GM19468 (cell line): ENCODE results near the gene FBLN2.

Experiments used
- ATAC-seq: cut with Tn5 transposase; IDR thresholded peaks from one replicate; pipeline ENCODE4 v1.9.1; 2021; ENCODE audit warnings: mild to moderate bottlenecking, moderate library complexity, moderate number of reproducible peaks; ENCODE audit not compliant: unreplicated experiment; ENCODE audit errors: extremely low read depth

Gene FBLN2

GRCh38 chr3:13654330-13655060 is 105.6 kb downstream of the FBLN2 start:
- no peak for ATAC-seq

DNA sequence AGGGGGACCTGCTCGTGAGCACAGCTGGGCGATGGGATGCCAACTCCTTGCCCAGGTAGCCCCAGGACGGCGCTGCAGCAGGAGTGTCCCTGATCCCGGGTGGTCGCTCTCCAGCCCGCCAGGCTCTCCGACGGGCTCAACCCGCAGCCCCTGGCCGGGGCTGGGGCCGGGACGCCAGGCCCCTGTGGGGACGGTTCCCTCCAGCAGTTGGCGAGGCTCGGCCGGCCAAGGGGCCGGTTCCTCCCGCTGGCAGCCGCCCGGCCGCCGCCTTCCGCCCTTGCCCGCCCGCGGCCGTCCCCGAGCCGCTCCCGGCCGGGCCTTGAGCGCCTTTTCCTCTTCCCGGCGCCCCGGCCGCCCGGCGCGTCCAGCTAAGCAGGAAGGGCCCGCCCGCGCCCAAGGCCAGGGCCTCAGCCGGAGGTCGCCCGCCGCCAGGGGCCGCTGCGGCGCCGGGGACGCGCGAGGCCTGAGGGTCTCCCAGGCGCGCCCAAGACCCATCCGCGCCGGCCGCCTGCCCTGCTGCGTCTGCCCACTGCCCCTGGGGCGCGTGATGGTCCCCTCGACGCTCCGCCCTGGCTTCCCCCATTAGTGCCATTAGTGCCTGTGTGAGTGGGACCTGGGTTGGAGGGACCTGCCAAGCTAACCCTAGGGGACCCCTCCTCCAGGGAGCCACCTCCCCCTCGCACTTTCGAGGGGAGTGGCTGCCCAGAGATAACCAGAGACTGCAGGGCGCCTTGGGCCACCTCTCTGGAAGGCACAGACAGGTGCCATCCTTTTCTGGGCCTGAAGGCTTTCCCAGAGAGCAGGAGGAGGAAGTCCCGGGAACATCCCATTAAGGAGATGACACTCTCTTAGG is 106.4 kb downstream of the FBLN2 start:
- no peak for ATAC-seq

- ATAC-seq: no peak
Measured at GRCh38 chr3:13656584-13657301, 107.8 kb downstream of the FBLN2 start.

DNA sequence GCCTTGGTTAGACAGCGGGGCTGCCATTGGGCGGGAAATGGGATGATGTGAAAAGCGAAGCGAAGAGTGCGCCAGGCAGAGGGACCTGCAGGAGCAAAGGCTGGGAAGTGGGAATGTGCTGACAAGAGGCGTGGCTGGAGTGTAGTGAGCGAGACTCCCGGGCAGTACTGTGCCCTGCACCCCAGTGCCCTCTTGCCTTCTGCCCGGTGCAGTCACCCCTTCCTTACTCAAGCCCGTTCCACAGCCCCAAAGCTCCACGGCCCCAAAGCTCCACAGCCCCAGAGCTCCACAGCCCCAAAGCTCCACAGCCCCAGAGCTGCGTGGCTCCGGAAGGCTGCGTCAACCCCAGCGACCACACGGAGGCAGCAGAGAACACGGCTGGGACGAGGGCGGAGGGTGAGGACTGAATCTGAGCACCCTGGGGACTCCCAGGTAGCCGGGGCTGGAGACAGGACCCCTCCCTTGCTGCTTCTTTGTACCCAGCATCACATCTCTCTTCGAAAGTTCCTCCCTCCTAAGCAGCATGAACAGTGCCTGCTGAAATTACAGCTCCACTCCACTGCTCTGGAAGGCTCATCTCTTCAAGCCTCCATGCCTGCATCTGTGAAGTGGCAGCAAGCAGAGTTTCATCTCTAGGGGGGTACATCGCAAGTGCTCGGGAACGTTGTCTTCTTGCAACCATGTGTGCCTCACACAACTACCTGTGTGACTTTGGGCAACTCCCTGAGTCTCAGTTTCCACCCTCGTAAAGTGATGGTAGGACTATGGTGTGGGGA is 108.9 kb downstream of the FBLN2 start:
- ATAC-seq: no peak

DNA sequence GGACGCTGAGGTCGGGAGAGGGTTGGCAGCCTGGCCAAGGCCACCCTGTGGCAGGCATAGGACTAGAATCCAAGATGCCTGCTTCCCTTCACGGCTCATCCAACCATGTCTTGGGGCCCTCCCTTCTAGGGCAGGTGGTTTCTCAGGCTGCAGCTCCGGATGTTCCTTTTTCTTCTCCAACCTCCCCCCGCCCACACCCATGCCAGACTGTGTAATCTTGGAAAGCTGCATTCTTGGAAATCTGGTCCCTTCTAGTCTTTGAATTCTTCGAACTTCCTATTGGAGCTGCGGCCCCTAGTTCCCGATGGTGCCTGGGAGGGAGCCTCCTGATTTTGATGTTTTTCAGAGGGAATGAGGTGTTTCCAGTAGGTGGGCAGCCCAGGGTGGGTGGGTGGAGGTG is 109.8 kb downstream of the FBLN2 start:
- ATAC-seq: no peak

DNA sequence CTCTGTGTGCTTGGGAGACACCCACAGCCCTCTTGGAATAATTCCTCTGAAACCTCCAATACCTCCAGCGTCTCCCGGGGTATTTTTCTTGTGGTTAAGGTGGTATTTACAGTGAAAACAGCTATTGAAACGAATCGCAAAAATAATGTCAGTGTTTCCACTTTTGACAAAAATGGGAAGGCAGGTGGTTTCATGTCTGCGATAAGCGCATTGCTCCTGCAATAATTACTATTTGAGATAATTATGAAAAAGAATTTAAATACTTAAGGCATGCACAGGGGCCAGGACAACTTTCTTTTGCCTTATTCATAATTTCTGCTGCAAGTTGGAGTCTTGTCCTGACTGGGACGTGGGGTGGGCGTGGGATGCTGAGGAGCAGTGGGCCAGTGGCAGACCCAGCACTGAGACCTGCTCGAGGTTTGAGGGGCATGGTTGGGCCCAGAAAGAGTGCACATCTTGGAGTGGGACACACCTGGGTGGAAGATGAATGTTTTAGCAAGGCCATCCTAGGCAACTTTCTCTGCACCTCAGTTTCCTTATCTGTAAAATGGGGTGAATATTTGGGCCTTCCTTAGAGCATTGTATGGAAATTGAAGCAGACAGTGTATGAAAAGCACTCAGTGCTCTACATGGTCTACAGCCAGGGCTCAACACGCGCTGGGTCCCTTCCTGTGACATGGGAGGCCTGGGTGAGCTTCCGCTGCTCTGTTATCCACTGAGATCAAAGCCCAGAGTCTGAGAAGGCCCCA is 110.5 kb downstream of the FBLN2 start:
- no peak for ATAC-seq

DNA sequence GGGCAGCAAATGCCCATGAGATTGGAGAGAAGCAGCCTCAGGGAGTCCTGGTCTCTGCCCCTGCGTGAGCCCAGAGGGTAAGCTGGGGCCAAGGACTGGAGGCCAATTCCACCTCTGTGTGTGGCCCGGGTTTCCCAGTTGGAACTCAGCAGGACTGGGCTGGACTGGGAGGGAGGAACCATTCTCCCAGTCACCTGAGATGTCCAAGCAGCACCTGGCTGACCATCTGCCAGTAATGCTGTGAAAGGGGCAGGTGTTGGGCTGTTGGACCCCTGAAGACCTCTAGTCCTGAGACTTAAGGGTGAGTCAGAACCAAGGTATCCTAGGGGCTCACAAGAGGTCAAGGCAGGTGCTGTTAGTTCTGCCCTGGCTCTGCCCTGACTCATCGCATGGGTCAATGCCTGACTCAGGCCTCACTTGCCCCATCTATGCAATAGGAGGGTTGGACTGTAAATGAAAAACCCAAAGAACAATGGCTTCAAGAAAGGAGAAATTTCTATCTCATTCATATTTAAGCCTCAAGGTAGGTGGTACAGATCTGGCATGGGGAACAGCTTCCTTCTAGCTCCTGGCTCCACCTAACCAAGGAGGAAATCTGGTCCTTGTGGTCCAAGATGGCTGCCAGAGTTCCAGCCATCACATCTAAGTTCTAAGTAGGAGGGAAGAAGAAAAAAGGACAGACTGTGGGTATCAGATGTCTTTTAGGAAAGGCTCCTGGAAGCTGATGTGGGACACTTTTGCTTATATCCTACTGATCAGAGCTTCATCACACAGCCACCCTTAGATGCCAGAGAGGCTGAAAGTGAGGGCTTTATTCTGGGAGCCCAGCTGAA is 111.3 kb downstream of the FBLN2 start:
- ATAC-seq: no peak

DNA sequence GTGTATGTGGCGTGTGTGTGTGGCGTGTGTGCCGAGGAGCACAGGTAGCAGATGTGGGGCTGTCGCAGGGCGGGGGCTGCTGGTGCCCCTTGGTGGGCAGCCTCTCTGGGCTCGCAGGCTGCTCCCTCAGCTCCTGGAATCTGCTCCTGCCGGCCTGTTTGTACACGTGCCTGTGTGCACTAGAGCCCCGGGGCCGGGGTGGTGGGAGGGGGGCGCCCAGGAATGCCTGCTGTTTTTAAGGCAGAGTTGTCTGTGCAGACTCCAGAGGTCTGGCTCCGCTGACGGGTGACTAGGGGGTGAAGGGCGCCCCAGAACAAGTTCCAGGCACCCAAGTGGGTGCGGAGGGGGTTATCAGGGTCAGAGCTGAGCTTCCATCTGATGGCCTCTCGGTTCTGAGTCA is 112.2 kb downstream of the FBLN2 start:
- ATAC-seq: no peak

GRCh38 chr3:13662238-13662847 is 113.4 kb downstream of the FBLN2 start:
- no peak for ATAC-seq

GRCh38 chr3:13663781-13664535 is 115.0 kb downstream of the FBLN2 start:
- ATAC-seq: no peak

- no peak for ATAC-seq
Measured at GRCh38 chr3:13665582-13666226, 116.8 kb downstream of the FBLN2 start.

- no peak for ATAC-seq
Measured at GRCh38 chr3:13666227-13666619, 117.3 kb downstream of the FBLN2 start.

- no peak for ATAC-seq
Measured at GRCh38 chr3:13666781-13667709, 118.1 kb downstream of the FBLN2 start.

- ATAC-seq: no peak
Measured at GRCh38 chr3:13668136-13668535, 119.2 kb downstream of the FBLN2 start.

DNA sequence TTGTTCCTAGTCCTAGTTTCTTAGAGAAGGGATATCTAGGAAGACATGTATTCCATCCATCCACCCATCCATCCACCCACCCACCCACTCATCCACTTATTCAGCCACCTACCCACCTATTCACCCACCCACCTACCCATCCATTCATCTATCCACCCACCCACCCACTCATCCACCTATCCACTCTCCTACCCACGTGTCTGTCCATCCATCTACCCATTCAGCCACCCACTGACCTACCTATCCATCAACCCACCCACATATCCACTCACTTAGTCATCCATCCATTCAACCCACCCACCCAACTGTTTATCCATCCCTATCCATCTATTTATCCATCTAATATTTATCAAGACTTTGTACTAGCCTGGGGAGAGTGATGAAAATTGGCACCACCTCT is 120.5 kb downstream of the FBLN2 start:
- no peak for ATAC-seq

GRCh38 chr3:13670292-13670691 is 121.4 kb downstream of the FBLN2 start:
- no peak for ATAC-seq
